HepG2 (cell line): Measurements from ENCODE around the gene MRRF. TPM values are rescaled to one million over a fixed set of nuclear protein-coding genes. Genes with fewer than 3 reads are reported as not detected.

Experiments used
- ARNT ChIP-seq: fragments of 450-650 bp; IDR thresholded peaks from 2 replicates; pipeline ENCODE4 v1.6.1; 2017
- DMAP1 ChIP-seq: IDR thresholded peaks from 2 replicates; pipeline ENCODE4 v1.6.1; 2016
- KLF11 ChIP-seq: IDR thresholded peaks from 2 replicates; pipeline ENCODE4 v1.6.1; 2016; ENCODE audit warnings: missing compliant biosample characterization
- MXI1 ChIP-seq: IDR thresholded peaks from 3 replicates; pipeline ENCODE4 v1.6.1; 2012; ENCODE audit warnings: low read depth, low read length, inconsistent platforms, borderline replicate concordance
- RBFOX2 ChIP-seq: fragments of 200-400 bp; formaldehyde crosslinking; IDR thresholded peaks from 2 replicates; pipeline ENCODE4 v1.6.1; 2017; ENCODE audit warnings: low read depth, mild to moderate bottlenecking, low read length
- ZKSCAN5 ChIP-seq: sonication (generic); formaldehyde crosslinking; IDR thresholded peaks from 2 replicates; pipeline ENCODE4 v1.5.1; 2020; ENCODE audit warnings: mild to moderate bottlenecking, missing genetic modification reagents
- ZNF282 ChIP-seq: fragments of 450-650 bp; IDR thresholded peaks from 2 replicates; pipeline ENCODE4 v1.6.1; 2018; ENCODE audit not compliant: partially characterized antibody
- ZNF329 ChIP-seq: sonication (generic); formaldehyde crosslinking; IDR thresholded peaks from 2 replicates; pipeline ENCODE4 v1.9.0; 2021; ENCODE audit warnings: low read depth, mild to moderate bottlenecking, missing genetic modification reagents
- ZNF605 ChIP-seq: sonication (generic); formaldehyde crosslinking; IDR thresholded peaks from 2 replicates; pipeline ENCODE4 v1.8.0; 2022; ENCODE audit warnings: mild to moderate bottlenecking, missing genetic modification reagents
- ZNF619 ChIP-seq: sonication (generic); formaldehyde crosslinking; IDR thresholded peaks from 2 replicates; pipeline ENCODE4 v1.4.0; 2020; ENCODE audit warnings: mild to moderate bottlenecking, missing genetic modification reagents
- ZNF816 ChIP-seq: sonication (generic); formaldehyde crosslinking; IDR thresholded peaks from 2 replicates; pipeline ENCODE4 v1.8.0; 2022; ENCODE audit warnings: missing genetic modification reagents, mild to moderate bottlenecking, borderline replicate concordance
- polyA plus RNA-seq, 8 experiments: library from polyadenylated mRNA; depleted of rRNA in 3 of 8; stranded (reverse) in 7 of 8; unstranded in 1 of 8; fragments of >200 nt; fragmentation: Illumina TruSeq in 4 of 8; extraction: Trizol in 4 of 8; gene quantifications; 2 replicates each; pipeline versions ENCODE4 v1.2.1 to v1.2.3, GENCODE V29; 2011 to 2016; ENCODE audit warnings: low read depth in 4 of 8, missing spikeins in 1 of 8, mixed read lengths in 1 of 8; ENCODE audit not compliant: insufficient read depth in 1 of 8
- total RNA-seq, 5 experiments: library from RNA; depleted of rRNA; stranded (reverse); fragments of >200 nt; fragmentation: Illumina TruSeq; extraction: Trizol; gene quantifications; 2 replicates each; pipeline ENCODE4 v1.2.3, GENCODE V29; 2016; ENCODE audit warnings: low read depth in 1 of 5
- TF ChIP-seq, protein P1 (sequence below): sonication (generic); formaldehyde crosslinking; IDR thresholded peaks from 2 replicates; pipeline ENCODE4 v1.8.0; 2022; ENCODE audit warnings: mild to moderate bottlenecking, missing genetic modification reagents, moderate library complexity
- TF ChIP-seq, protein P2 (sequence below): sonication (generic); formaldehyde crosslinking; IDR thresholded peaks from 2 replicates; pipeline ENCODE4 v1.5.0; 2020; ENCODE audit warnings: mild to moderate bottlenecking, missing genetic modification reagents, borderline replicate concordance
- TF ChIP-seq, protein P3 (sequence below): sonication (generic); formaldehyde crosslinking; IDR thresholded peaks from 2 replicates; pipeline ENCODE4 v1.4.0; 2020; ENCODE audit warnings: missing genetic modification reagents, borderline replicate concordance
- TF ChIP-seq, protein P4 (sequence below): IDR thresholded peaks from 2 replicates; pipeline ENCODE4 v1.6.1; 2018; ENCODE audit warnings: missing genetic modification reagents
- TF ChIP-seq, protein P5 (sequence below): sonication (generic); formaldehyde crosslinking; IDR thresholded peaks from 2 replicates; pipeline ENCODE4 v1.8.0; 2022; ENCODE audit warnings: missing genetic modification reagents, mild to moderate bottlenecking, moderate library complexity, borderline replicate concordance
- TF ChIP-seq, protein P6 (sequence below): sonication (generic); formaldehyde crosslinking; IDR thresholded peaks from 2 replicates; pipeline ENCODE4 v1.4.0; 2020; ENCODE audit warnings: missing genetic modification reagents

Gene MRRF
- total and polyA plus RNA-seq, 2 of the 13 experiments (the other 11 are each of a cell fraction or from before 2014, with no cell fraction given), result 37.3 to 44.3 TPM

DNA sequence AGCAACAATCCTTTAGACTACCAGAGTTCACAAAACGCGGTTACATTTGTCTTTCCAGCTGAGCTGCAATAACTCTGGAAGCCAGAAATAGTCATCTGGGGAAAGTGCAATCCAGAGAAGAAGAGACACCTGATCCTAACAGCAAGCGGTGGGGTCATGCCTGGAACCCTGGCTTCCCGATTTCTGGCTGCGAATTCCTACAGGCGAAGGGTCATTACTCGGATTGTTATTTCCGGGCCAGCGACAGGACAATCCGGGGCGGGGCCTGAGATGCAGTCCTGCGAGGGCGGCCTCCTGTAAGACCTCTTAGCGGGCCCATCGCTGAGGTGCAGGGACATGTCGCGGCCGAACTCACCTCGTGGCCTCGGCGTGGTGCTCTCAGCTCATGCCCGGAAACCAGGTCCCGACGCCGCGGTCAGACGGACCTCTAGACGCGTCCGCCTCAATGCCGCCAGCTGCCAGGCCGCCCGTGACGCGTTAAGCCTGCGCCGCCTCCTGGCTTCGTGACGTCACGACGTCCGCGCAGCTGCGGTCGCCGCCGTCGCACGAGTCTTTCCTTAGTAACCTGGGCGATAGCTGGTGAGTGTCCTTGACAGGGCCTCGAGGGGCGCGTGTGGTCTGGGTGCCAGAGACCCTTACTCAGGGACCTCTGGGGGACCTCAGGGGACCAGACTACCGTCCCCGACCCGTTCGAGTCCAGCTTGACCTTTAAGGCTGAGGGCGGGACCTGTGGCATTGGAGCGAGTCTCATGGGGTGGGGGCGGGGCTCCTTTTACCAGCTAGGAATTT, at the start of gene MRRF, which contains the start of gene RBM18 (continued):
- TF ChIP-seq, protein P1, sequence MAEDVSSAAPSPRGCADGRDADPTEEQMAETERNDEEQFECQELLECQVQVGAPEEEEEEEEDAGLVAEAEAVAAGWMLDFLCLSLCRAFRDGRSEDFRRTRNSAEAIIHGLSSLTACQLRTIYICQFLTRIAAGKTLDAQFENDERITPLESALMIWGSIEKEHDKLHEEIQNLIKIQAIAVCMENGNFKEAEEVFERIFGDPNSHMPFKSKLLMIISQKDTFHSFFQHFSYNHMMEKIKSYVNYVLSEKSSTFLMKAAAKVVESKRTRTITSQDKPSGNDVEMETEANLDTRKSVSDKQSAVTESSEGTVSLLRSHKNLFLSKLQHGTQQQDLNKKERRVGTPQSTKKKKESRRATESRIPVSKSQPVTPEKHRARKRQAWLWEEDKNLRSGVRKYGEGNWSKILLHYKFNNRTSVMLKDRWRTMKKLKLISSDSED, result no peak
- TF ChIP-seq RBFOX2 (peak; percentile 97), ZNF816 (CRISPR knock-in tag) (no peak), MXI1 (peak; percentile 84; the same call in 1 of the 3 replicates), ZKSCAN5 (CRISPR knock-in tag) (peak; percentile 79), ZNF329 (CRISPR knock-in tag) (no peak), ZNF619 (CRISPR knock-in tag) (0 out of 2 replicates have a peak, but pooled peaks have one; percentile 58), ARNT (no peak), DMAP1 (CRISPR knock-in tag) (peak; percentile 91), ZNF282 (no peak), KLF11 (CRISPR knock-in tag) (peak; percentile 84), ZNF605 (CRISPR knock-in tag) (peak; percentile 98)
- TF ChIP-seq, protein P2, sequence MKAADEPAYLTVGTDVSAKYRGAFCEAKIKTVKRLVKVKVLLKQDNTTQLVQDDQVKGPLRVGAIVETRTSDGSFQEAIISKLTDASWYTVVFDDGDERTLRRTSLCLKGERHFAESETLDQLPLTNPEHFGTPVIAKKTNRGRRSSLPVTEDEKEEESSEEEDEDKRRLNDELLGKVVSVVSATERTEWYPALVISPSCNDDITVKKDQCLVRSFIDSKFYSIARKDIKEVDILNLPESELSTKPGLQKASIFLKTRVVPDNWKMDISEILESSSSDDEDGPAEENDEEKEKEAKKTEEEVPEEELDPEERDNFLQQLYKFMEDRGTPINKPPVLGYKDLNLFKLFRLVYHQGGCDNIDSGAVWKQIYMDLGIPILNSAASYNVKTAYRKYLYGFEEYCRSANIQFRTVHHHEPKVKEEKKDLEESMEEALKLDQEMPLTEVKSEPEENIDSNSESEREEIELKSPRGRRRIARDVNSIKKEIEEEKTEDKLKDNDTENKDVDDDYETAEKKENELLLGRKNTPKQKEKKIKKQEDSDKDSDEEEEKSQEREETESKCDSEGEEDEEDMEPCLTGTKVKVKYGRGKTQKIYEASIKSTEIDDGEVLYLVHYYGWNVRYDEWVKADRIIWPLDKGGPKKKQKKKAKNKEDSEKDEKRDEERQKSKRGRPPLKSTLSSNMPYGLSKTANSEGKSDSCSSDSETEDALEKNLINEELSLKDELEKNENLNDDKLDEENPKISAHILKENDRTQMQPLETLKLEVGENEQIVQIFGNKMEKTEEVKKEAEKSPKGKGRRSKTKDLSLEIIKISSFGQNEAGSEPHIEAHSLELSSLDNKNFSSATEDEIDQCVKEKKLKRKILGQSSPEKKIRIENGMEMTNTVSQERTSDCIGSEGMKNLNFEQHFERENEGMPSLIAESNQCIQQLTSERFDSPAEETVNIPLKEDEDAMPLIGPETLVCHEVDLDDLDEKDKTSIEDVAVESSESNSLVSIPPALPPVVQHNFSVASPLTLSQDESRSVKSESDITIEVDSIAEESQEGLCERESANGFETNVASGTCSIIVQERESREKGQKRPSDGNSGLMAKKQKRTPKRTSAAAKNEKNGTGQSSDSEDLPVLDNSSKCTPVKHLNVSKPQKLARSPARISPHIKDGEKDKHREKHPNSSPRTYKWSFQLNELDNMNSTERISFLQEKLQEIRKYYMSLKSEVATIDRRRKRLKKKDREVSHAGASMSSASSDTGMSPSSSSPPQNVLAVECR, result peak; percentile 97
- TF ChIP-seq, protein P3, sequence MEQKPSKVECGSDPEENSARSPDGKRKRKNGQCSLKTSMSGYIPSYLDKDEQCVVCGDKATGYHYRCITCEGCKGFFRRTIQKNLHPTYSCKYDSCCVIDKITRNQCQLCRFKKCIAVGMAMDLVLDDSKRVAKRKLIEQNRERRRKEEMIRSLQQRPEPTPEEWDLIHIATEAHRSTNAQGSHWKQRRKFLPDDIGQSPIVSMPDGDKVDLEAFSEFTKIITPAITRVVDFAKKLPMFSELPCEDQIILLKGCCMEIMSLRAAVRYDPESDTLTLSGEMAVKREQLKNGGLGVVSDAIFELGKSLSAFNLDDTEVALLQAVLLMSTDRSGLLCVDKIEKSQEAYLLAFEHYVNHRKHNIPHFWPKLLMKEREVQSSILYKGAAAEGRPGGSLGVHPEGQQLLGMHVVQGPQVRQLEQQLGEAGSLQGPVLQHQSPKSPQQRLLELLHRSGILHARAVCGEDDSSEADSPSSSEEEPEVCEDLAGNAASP (CRISPR knock-in tag), result no peak
- TF ChIP-seq, protein P4, sequence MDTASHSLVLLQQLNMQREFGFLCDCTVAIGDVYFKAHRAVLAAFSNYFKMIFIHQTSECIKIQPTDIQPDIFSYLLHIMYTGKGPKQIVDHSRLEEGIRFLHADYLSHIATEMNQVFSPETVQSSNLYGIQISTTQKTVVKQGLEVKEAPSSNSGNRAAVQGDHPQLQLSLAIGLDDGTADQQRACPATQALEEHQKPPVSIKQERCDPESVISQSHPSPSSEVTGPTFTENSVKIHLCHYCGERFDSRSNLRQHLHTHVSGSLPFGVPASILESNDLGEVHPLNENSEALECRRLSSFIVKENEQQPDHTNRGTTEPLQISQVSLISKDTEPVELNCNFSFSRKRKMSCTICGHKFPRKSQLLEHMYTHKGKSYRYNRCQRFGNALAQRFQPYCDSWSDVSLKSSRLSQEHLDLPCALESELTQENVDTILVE (CRISPR knock-in tag), result peak; percentile 51; the same call in 1 of the 2 replicates
- TF ChIP-seq, protein P5, sequence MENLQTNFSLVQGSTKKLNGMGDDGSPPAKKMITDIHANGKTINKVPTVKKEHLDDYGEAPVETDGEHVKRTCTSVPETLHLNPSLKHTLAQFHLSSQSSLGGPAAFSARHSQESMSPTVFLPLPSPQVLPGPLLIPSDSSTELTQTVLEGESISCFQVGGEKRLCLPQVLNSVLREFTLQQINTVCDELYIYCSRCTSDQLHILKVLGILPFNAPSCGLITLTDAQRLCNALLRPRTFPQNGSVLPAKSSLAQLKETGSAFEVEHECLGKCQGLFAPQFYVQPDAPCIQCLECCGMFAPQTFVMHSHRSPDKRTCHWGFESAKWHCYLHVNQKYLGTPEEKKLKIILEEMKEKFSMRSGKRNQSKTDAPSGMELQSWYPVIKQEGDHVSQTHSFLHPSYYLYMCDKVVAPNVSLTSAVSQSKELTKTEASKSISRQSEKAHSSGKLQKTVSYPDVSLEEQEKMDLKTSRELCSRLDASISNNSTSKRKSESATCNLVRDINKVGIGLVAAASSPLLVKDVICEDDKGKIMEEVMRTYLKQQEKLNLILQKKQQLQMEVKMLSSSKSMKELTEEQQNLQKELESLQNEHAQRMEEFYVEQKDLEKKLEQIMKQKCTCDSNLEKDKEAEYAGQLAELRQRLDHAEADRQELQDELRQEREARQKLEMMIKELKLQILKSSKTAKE (CRISPR knock-in tag), result peak; percentile 43; the same call in 1 of the 2 replicates
- TF ChIP-seq, protein P6, sequence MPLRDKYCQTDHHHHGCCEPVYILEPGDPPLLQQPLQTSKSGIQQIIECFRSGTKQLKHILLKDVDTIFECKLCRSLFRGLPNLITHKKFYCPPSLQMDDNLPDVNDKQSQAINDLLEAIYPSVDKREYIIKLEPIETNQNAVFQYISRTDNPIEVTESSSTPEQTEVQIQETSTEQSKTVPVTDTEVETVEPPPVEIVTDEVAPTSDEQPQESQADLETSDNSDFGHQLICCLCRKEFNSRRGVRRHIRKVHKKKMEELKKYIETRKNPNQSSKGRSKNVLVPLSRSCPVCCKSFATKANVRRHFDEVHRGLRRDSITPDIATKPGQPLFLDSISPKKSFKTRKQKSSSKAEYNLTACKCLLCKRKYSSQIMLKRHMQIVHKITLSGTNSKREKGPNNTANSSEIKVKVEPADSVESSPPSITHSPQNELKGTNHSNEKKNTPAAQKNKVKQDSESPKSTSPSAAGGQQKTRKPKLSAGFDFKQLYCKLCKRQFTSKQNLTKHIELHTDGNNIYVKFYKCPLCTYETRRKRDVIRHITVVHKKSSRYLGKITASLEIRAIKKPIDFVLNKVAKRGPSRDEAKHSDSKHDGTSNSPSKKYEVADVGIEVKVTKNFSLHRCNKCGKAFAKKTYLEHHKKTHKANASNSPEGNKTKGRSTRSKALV, result no peak
